Right lobe of liver (tissue), 4 donors: ENCODE data around the gene AFAP1L1.
A peak's percentile ranks its signal among the peaks of the same experiment; 100 is the strongest.

ENCODE experiments used
- POLR2A ChIP-seq: fragments of 450-650 bp; IDR thresholded peaks from one replicate; pipeline ENCODE4 v1.6.1; 2017; ENCODE audit warnings: antibody characterized with exemption, mild to moderate bottlenecking
- TF ChIP-seq, protein P1 (sequence below), 4 donors: fragments of 200-600 bp in 3 of 4; fragments of 450-650 bp in 1 of 4; IDR thresholded peaks; one replicate each; pipeline versions ENCODE4 v1.5.1 to v1.8.0; 2016 to 2022; ENCODE audit warnings: antibody characterized with exemption in 4 of 4, mild to moderate bottlenecking in 2 of 4
- donor health status: DM: no; HTN: no; CAD: no.
- donor health status: DM: no; HTN: no; CAD: no.
- donor health status: DM: no; HTN: yes; CAD: no.

DNA sequence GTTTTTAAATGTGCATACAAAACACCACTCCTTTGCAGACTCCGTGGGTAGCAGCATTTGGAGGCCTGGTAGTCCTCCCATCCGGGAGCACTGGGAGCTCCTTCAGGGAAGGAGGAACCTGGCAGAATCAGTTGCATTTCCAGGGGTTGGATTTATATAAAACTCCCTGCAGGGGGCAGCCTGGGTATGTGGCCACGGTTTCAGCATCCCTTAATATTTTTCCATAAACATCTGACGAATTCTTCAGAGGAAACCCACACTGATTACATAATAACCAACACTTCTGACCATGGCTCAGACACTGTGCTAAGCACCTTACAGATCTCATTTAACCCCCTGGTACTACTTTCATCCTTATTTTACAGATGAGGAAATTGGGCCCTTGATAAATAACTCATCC, 6.1 kb upstream of the AFAP1L1 start:
- TF ChIP-seq, protein P1, sequence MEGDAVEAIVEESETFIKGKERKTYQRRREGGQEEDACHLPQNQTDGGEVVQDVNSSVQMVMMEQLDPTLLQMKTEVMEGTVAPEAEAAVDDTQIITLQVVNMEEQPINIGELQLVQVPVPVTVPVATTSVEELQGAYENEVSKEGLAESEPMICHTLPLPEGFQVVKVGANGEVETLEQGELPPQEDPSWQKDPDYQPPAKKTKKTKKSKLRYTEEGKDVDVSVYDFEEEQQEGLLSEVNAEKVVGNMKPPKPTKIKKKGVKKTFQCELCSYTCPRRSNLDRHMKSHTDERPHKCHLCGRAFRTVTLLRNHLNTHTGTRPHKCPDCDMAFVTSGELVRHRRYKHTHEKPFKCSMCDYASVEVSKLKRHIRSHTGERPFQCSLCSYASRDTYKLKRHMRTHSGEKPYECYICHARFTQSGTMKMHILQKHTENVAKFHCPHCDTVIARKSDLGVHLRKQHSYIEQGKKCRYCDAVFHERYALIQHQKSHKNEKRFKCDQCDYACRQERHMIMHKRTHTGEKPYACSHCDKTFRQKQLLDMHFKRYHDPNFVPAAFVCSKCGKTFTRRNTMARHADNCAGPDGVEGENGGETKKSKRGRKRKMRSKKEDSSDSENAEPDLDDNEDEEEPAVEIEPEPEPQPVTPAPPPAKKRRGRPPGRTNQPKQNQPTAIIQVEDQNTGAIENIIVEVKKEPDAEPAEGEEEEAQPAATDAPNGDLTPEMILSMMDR (IDR thresholded peaks at IDR 0.05): peak; percentile 19 to 45 (median 32)
- no peak for TF ChIP-seq POLR2A
